IMR-90 (cell line): Measurements from ENCODE around the gene TOMM40L. TPM values are rescaled to one million over a fixed set of nuclear protein-coding genes. Genes with fewer than 3 reads are reported as not detected.
"Not testable (repeated sequence)": the region's sequence is repeated elsewhere in the genome, so short reads cannot be mapped to it uniquely, and the experiment has no call there.

ENCODE experiments used
- ATAC-seq: fragments of 200-7000 bp; cut with Tn5 transposase; 2 replicates; pipeline ENCODE4 v1.9.1; 2020; ENCODE audit warnings: low read depth, mild to moderate bottlenecking, moderate library complexity
- BruUV-seq: library from RNA; stranded (reverse); fragments of 400-500 nt; replicated peaks from 2 replicates; lab custom pipeline; 2021; lab: Mats Ljungman, UMichigan
- CTCF ChIA-PET: fragments of 300-600 bp; formaldehyde crosslinking; extraction: SDS; loops from one replicate; lab custom pipeline; 2021; ENCODE audit warnings: antibody characterized with exemption; lab: Yijun Ruan, JAX
- POLR2A ChIA-PET: fragments of 300-600 bp; sonication (Branson Sonifier 250); formaldehyde crosslinking; loops from one replicate; lab custom pipeline; 2022; ENCODE audit warnings: antibody characterized with exemption; ENCODE audit not compliant: unreplicated experiment; lab: Charles Lee
- DNase-seq: peaks from one replicate; pipeline ENCODE4 v3.0.0; 2013
- H2AFZ ChIP-seq: replicated peaks from 2 replicates; pipeline ENCODE3; 2013; ENCODE audit warnings: low read length, mild to moderate bottlenecking; ENCODE audit not compliant: poor library complexity
- H2AK5ac ChIP-seq: 2 replicates; pipeline ENCODE4 v1.6.1; 2013; ENCODE audit warnings: low read depth, low read length, inconsistent platforms
- H2AK9ac ChIP-seq: replicated peaks from 2 replicates; pipeline ENCODE3; 2013; ENCODE audit warnings: mild to moderate bottlenecking, low read depth, low read length, moderate library complexity; ENCODE audit not compliant: poor library complexity
- H2BK120ac ChIP-seq: 2 replicates; pipeline ENCODE4 v1.6.1; 2013; ENCODE audit warnings: low read depth, low read length, inconsistent platforms
- H2BK15ac ChIP-seq: 3 replicates; pipeline ENCODE4 v1.6.1; 2013; ENCODE audit warnings: low read depth, low read length, inconsistent platforms
- H2BK20ac ChIP-seq: 2 replicates; pipeline ENCODE4 v1.6.1; 2013; ENCODE audit warnings: low read depth, mild to moderate bottlenecking, inconsistent platforms, low read length, moderate library complexity
- H2BK5ac ChIP-seq: 2 replicates; pipeline ENCODE4 v1.6.1; 2013; ENCODE audit warnings: mild to moderate bottlenecking, low read depth, low read length, inconsistent platforms; ENCODE audit not compliant: poor library complexity, severe bottlenecking
- H3K14ac ChIP-seq: replicated peaks from 2 replicates; pipeline ENCODE4 v1.6.1; 2013; ENCODE audit warnings: low read depth, low read length, inconsistent platforms
- H3K18ac ChIP-seq: 2 replicates; pipeline ENCODE4 v1.6.1; 2013; ENCODE audit warnings: low read depth, low read length, control low read depth
- H3K23ac ChIP-seq: 2 replicates; pipeline ENCODE4 v1.6.1; 2013; ENCODE audit warnings: low read depth, low read length, inconsistent platforms
- H3K27ac ChIP-seq: 2 replicates; pipeline ENCODE4 v1.5.1; 2013; ENCODE audit warnings: mild to moderate bottlenecking, control low read depth, low read length; ENCODE audit not compliant: insufficient read depth
- H3K27me3 ChIP-seq: 2 replicates; pipeline ENCODE4 v1.6.1; 2013; ENCODE audit warnings: low read length; ENCODE audit not compliant: control insufficient read depth, insufficient read depth
- H3K36me3 ChIP-seq: 2 replicates; pipeline ENCODE4 v1.6.1; 2013; ENCODE audit warnings: low read length, mixed read lengths; ENCODE audit not compliant: control insufficient read depth, insufficient read depth
- H3K4ac ChIP-seq: 2 replicates; pipeline ENCODE4 v1.6.1; 2013; ENCODE audit warnings: low read depth, low read length, inconsistent platforms
- H3K4me1 ChIP-seq: 2 replicates; pipeline ENCODE4 v1.6.1; 2013; ENCODE audit warnings: low read length, mixed read lengths; ENCODE audit not compliant: control insufficient read depth, insufficient read depth
- H3K4me2 ChIP-seq: 2 replicates; pipeline ENCODE4 v1.6.1; 2013; ENCODE audit warnings: low read depth, mild to moderate bottlenecking, control low read depth, low read length, moderate library complexity
- H3K4me3 ChIP-seq: 2 replicates; pipeline ENCODE4 v1.5.1; 2013; ENCODE audit warnings: low read depth, mild to moderate bottlenecking, control low read depth, low read length, moderate library complexity; ENCODE audit not compliant: insufficient read depth
- H3K56ac ChIP-seq: 2 replicates; pipeline ENCODE4 v1.6.1; 2013; ENCODE audit warnings: low read length, inconsistent platforms; ENCODE audit not compliant: insufficient read depth; ENCODE audit errors: extremely low read depth
- H3K79me1 ChIP-seq, 2 experiments: 2 replicates each; pipeline ENCODE4 v1.6.1; 2013; ENCODE audit warnings: low read length in 2 of 2, inconsistent platforms in 1 of 2, low read depth in 1 of 2
- H3K9ac ChIP-seq: 2 replicates; pipeline ENCODE4 v1.6.1; 2013; ENCODE audit warnings: low read depth, low read length, control low read depth
- H3K9me1 ChIP-seq: 2 replicates; pipeline ENCODE4 v1.6.1; 2013; ENCODE audit warnings: low read length, inconsistent platforms; ENCODE audit not compliant: insufficient read depth
- H3K9me3 ChIP-seq: 2 replicates; pipeline ENCODE4 v1.6.1; 2013; ENCODE audit warnings: low read length; ENCODE audit not compliant: control insufficient read depth, insufficient read depth
- H4K20me1 ChIP-seq: 2 replicates; pipeline ENCODE4 v1.6.1; 2013; ENCODE audit warnings: low read length, inconsistent platforms; ENCODE audit not compliant: insufficient read depth
- H4K5ac ChIP-seq: 2 replicates; pipeline ENCODE4 v1.6.1; 2013; ENCODE audit warnings: mild to moderate bottlenecking, low read depth, low read length, control low read depth
- H4K8ac ChIP-seq, 2 experiments: 2 replicates each; pipeline ENCODE4 v1.6.1; 2013; ENCODE audit warnings: low read depth in 2 of 2, low read length in 2 of 2, control low read depth in 1 of 2, inconsistent platforms in 1 of 2
- H4K91ac ChIP-seq: 2 replicates; pipeline ENCODE4 v1.6.1; 2013; ENCODE audit warnings: low read depth, low read length, inconsistent platforms; ENCODE audit not compliant: insufficient read depth
- WGBS, 2 experiments: methylation state at CpG; one replicate each; pipeline versions ENCODE4 v1.1.5 to v1.1.7; 2013; ENCODE audit warnings: missing lambda C conversion rate in 2 of 2; ENCODE audit not compliant: insufficient read length in 1 of 2; ENCODE audit errors: extremely low coverage in 2 of 2; 5-methylcytosine and 5-hydroxymethylcytosine counted together
- dilution Hi-C: fragments of 300-500 bp; cut with HindIII; formaldehyde crosslinking; loops from one replicate; pipeline ENCODE4 v1.14.3; 2018; ENCODE audit warnings: low sequenced_read_pairs; ENCODE audit not compliant: unreplicated experiment
- in situ Hi-C: fragments of 300-500 bp; cut with MboI; formaldehyde crosslinking; loops from 3 replicates; pipeline ENCODE4 v1.14.3; 2019; ENCODE audit warnings: low sequenced_read_pairs, inconsistent platforms, mixed read lengths
- intact Hi-C: fragments of 100-400 bp; cut with micrococcal nuclease; formaldehyde crosslinking; loops from 2 replicates; pipeline ENCODE4 v1.10.0; 2022
- polyA plus RNA-seq, 3 experiments: library from polyadenylated mRNA; depleted of rRNA; stranded (reverse); fragments of >200 nt; gene quantifications; 2 replicates each; pipeline ENCODE4 v1.2.3, GENCODE V29; 2012; ENCODE audit warnings: low replicate concordance in 1 of 3
- total RNA-seq: library from RNA; depleted of rRNA; stranded (reverse); fragments of >200 nt; gene quantifications from 2 replicates; pipeline ENCODE4 v1.2.3, GENCODE V29; 2012

The TOMM40L gene
- total and polyA plus RNA-seq, 2 of the 4 experiments (the other 2 are of a cell fraction) = 7.7 to 12.5 TPM

GRCh38 chr1:161255955-161256520 is 30.2 kb downstream of the TOMM40L start:
- H2BK5ac ChIP-seq, H2AK5ac ChIP-seq, H3K79me1 ChIP-seq, H2BK15ac ChIP-seq, BruUV-seq, H2AFZ ChIP-seq, H3K18ac ChIP-seq, H3K4me3 ChIP-seq, ATAC-seq, H3K9ac ChIP-seq, H4K5ac ChIP-seq, H3K9me1 ChIP-seq, DNase-seq, H4K8ac ChIP-seq, H2BK20ac ChIP-seq, H4K20me1 ChIP-seq, H4K91ac ChIP-seq, H2AK9ac ChIP-seq, H3K14ac ChIP-seq, H3K56ac ChIP-seq, intact Hi-C loops, CTCF ChIA-PET, POLR2A ChIA-PET, H3K4me2 ChIP-seq, H2BK120ac ChIP-seq, H3K27ac ChIP-seq, in situ Hi-C loops, H3K36me3 ChIP-seq, H3K4me1 ChIP-seq, dilution Hi-C loops, H3K4ac ChIP-seq, H3K23ac ChIP-seq: not testable (repeated sequence)
- H3K9me3 ChIP-seq = peaks cover 11% of the 10 kb centered on the region
- no CpG with 5 or more reads among the region's 4 CpGs for WGBS, 2 experiments
- peaks cover 33% of the 10 kb centered on the region for H3K27me3 ChIP-seq

DNA sequence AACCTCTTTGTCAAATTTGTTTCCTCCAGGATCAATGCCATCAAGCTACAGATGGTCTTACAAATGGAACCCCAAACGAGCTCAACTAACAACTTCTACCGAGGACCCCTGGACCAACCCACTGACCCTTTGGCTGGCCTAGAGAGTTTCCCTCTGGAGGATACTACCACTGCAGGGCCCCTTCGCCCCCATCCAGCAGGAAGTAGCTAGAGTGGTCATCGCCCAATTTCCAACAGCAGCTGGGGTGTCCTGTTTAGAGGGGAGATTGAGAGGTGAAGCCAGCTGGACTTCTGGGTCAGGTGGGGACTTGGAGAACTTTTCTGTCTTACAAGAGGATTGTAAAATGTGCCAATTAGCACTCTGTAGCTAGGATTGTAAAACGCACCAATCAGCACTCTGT is 31.2 kb downstream of the TOMM40L start:
- H4K20me1 ChIP-seq, H4K5ac ChIP-seq, H3K4me3 ChIP-seq, CTCF ChIA-PET, BruUV-seq, H2BK5ac ChIP-seq, ATAC-seq, H3K23ac ChIP-seq, H3K4me2 ChIP-seq, H3K27ac ChIP-seq, H3K4ac ChIP-seq, H3K79me1 ChIP-seq, H2BK15ac ChIP-seq, DNase-seq, H3K56ac ChIP-seq, H2AK5ac ChIP-seq, H4K8ac ChIP-seq, H3K4me1 ChIP-seq, H3K9ac ChIP-seq, H2BK120ac ChIP-seq, H3K18ac ChIP-seq, H3K14ac ChIP-seq, POLR2A ChIA-PET, H2AFZ ChIP-seq, H2AK9ac ChIP-seq, H2BK20ac ChIP-seq, H3K36me3 ChIP-seq, intact Hi-C loops, H3K9me1 ChIP-seq, H4K91ac ChIP-seq, dilution Hi-C loops, in situ Hi-C loops: not testable (repeated sequence)
- 80% methylated on average over 1 of the region's 5 CpGs; no CpG with 5 or more reads in 1 of the 2 experiments for WGBS, 2 experiments
- Histone ChIP-seq H3K27me3 (peaks cover 38% of the 10 kb centered on the region), H3K9me3 (peaks cover 11% of the 10 kb centered on the region)
